ENCODE results near the gene GNA12. TPM values are rescaled to one million over a fixed set of nuclear protein-coding genes. Genes with fewer than 3 reads are reported as not detected.

The GNA12 gene
- total and polyA plus RNA-seq, 11 donors, result 10.7 to 56.5 (median 34.9) TPM

DNA sequence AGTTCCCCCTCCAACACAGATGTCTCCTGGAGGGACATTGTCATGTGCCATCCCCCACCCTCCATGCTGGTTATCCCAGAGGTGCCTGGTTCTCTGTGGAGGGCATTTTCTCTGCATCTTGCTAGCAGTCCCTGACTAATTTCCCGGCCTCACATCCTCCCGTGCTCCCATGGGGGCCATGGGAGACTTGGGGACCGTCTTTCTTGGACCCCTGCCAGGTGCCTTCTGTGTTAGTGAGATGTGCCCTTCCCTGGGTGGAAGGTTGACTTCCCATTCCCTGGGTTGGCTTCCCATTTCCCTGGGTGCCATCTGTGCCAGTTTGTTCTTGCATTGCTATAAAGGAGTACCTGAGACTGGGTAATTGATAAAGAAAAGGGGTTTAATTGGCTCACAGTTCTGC, 22.5 kb upstream of the GNA12 start:
- ATAC-seq (no peak), DNase-seq (no peak)
- peaks cover 0 to 43% (median 25%) of the 10 kb centered on the region in 12 donors for H3K4me1 ChIP-seq
- H3K36me3 ChIP-seq, result no peaks in the 10 kb centered on the region
- intact Hi-C loops (cut with DNase I), result loop anchor here in 9 of 10 donors (5.0 to 10.0 kb wide), 7 partner anchors 288 to 1031 kb away; partner anchors contain the start of gene SDK1 (in 2 of the 9)
- H3K27ac ChIP-seq, result no peak overlapping the region
- H3K4me3 ChIP-seq, result no peak overlapping the region
- H3K9me3 ChIP-seq, result no peaks in the 10 kb centered on the region
- 30 to 44% (median 41%) methylated on average over 3 of the region's 3 CpGs for WGBS, 4 donors
- no peak for TF ChIP-seq POLR2A (IDR thresholded peaks at IDR 0.05)
- TF ChIP-seq, protein P1, sequence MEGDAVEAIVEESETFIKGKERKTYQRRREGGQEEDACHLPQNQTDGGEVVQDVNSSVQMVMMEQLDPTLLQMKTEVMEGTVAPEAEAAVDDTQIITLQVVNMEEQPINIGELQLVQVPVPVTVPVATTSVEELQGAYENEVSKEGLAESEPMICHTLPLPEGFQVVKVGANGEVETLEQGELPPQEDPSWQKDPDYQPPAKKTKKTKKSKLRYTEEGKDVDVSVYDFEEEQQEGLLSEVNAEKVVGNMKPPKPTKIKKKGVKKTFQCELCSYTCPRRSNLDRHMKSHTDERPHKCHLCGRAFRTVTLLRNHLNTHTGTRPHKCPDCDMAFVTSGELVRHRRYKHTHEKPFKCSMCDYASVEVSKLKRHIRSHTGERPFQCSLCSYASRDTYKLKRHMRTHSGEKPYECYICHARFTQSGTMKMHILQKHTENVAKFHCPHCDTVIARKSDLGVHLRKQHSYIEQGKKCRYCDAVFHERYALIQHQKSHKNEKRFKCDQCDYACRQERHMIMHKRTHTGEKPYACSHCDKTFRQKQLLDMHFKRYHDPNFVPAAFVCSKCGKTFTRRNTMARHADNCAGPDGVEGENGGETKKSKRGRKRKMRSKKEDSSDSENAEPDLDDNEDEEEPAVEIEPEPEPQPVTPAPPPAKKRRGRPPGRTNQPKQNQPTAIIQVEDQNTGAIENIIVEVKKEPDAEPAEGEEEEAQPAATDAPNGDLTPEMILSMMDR (IDR thresholded peaks at IDR 0.05), result no peak
- no peaks in the 10 kb centered on the region for H3K27me3 ChIP-seq

DNA sequence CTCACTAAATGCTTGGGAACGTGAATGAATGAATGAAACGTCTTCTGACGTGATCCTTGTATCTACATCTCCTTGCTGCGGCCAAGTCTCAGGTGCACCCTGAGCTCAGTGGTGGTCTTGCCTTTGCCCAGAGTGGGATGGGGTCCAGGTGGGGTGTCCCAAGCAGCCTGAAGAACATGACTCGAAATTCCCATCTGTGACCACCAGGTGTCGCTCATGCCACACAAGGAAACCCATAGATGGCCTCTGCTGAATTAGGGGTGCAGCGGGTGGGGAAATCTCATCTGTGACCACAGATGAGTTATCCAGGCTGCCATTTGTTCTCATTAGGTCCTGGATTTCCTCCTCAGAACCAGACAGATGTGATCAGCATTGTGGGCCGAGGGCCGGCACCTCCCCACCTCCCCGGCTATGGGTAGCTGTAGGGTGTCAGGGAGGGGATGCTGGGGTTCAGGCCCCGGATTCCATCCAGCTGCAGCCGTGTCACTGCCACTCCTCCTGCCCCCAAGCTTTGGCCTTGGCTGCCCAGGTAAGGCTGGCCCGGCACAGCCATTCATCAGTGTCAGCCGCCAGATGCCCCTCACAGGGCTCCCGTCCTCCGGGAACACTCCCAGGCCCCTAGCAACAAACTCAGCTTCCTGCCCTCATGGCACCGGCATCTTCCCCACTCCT, 21.0 kb upstream of the GNA12 start:
- DNase-seq, result peak; percentile 58 to 76 (median 62)
- TF ChIP-seq, protein P1 (IDR thresholded peaks at IDR 0.05), result peak; percentile 83 to 96 (median 90)
- no peak for TF ChIP-seq POLR2A (IDR thresholded peaks at IDR 0.05)
- peak overlapping the region in 2 of 12 donors; percentile 85 to 97 for H3K27ac ChIP-seq

GRCh38 chr7:2864204-2864985, 20.3 kb upstream of the GNA12 start:
- Histone ChIP-seq H3K27me3 (no peaks in the 10 kb centered on the region), H3K9me3 (no peaks in the 10 kb centered on the region), H3K4me1 (peaks cover 0 to 31% (median 20%) of the 10 kb centered on the region in 12 donors), H3K4me3 (peak overlapping the region in 9 of 12 donors; percentile 2 to 45 (median 25)), H3K36me3 (no peaks in the 10 kb centered on the region), H3K27ac (peak overlapping the region; percentile 68 to 97 (median 86))
- WGBS, 4 donors, result 85 to 88% (median 88%) methylated on average over 12 of the region's 12 CpGs
- intact Hi-C loops (cut with DNase I), result loop anchor here in 8 of 10 donors (2.0 to 10.0 kb wide), 7 partner anchors 102 to 1034 kb away; partner anchors contain the start of gene SDK1 (in 2 of the 8)
- ATAC-seq (no peak), DNase-seq (no peak)
- TF ChIP-seq, protein P1 (IDR thresholded peaks at IDR 0.05), result no peak
- no peak for TF ChIP-seq POLR2A (IDR thresholded peaks at IDR 0.05)

More for the DNA sequence above, 21.0 kb upstream of the GNA12 start:
- intact Hi-C loops (cut with DNase I), result loop anchor here in 9 of 10 donors (2.0 to 10.0 kb wide), 10 partner anchors 103 to 1034 kb away; partner anchors contain the start of gene SDK1 (in 2 of the 9)
- H3K9me3 ChIP-seq, result no peaks in the 10 kb centered on the region
- H3K27me3 ChIP-seq, result no peaks in the 10 kb centered on the region
- no peaks in the 10 kb centered on the region for H3K36me3 ChIP-seq
- WGBS, 4 donors, result 59 to 63% (median 61%) methylated on average over 17 of the region's 17 CpGs
- ATAC-seq, result peak in 2 of 4 donors; percentile 43 to 45
- H3K4me3 ChIP-seq, result no peak overlapping the region
- peaks cover 0 to 31% (median 20%) of the 10 kb centered on the region in 12 donors for H3K4me1 ChIP-seq
